ENCODE measurements around the gene GGTA1. TPM values are rescaled to one million over a fixed set of nuclear protein-coding genes. Genes with fewer than 3 reads are reported as not detected.
"Not testable (repeated sequence)": the region's sequence is repeated elsewhere in the genome, so short reads cannot be mapped to it uniquely, and the experiment has no call there.

Gene GGTA1
- total RNA-seq, 1 experiment from 2014 or later = not detected

- Histone ChIP-seq H2AFZ (ENCODE audit: low read length) (no peak overlapping the region), H3K36me3 (ENCODE audit: low read depth, low read length) (no peaks in the 10 kb centered on the region; the same call in 1 of the 2 replicates), H3K9ac (ENCODE audit: low read length) (no peak overlapping the region), H3F3A (ENCODE audit: low read length, unreplicated experiment) (no peaks in the 10 kb centered on the region), H3K4me1 (ENCODE audit: insufficient read depth, low read length) (no peaks in the 10 kb centered on the region), H3K79me2 (ENCODE audit: low read length) (no peaks in the 10 kb centered on the region), H3K4me3 (ENCODE audit: low read length) (no peak overlapping the region), H3K9me3 (ENCODE audit: low read length) (no peaks in the 10 kb centered on the region), H3K4me2 (ENCODE audit: low read length) (no peak overlapping the region), H3K9me2 (replicated peaks; ENCODE audit: low read length) (no peaks in the 10 kb centered on the region), H3K27me3 (ENCODE audit: low read length) (peaks cover 9% of the 10 kb centered on the region), H4K20me1 (ENCODE audit: low read length) (no peaks in the 10 kb centered on the region), H3K27ac (ENCODE audit: low read length) (no peak overlapping the region)
- ChIA-PET CTCF (no interaction called here), POLR2A (ENCODE audit: unreplicated experiment) (no interaction called here)
- TF ChIP-seq EZH2phosphoT487 (IDR thresholded peaks at IDR 0.05; ENCODE audit: borderline replicate concordance, low read length) = no peak
- no peak for TF ChIP-seq CTCF (conservative IDR thresholded peaks at IDR 0.05; ENCODE audit: low read depth, low read length)
- TF ChIP-seq EZH2 (IDR thresholded peaks at IDR 0.05; ENCODE audit: low read length, unreplicated experiment) = no peak
- intact Hi-C loops (cut with micrococcal nuclease) = no loop called here
- BruUV-seq (replicated peaks) = no TSS peak
- DNase-seq (no peak), ATAC-seq (no peak)
Observed at GRCh38 chr9:121464968-121465367, 34.7 kb downstream of the GGTA1 start.

- Histone ChIP-seq H3K9me2 (replicated peaks; ENCODE audit: low read length) (no peaks in the 10 kb centered on the region), H4K20me1 (ENCODE audit: low read length) (no peaks in the 10 kb centered on the region), H2AFZ (ENCODE audit: low read length) (no peak overlapping the region), H3K4me1 (ENCODE audit: insufficient read depth, low read length) (no peaks in the 10 kb centered on the region), H3K9me3 (ENCODE audit: low read length) (no peaks in the 10 kb centered on the region), H3K4me2 (ENCODE audit: low read length) (no peak overlapping the region), H3K27ac (ENCODE audit: low read length) (no peak overlapping the region), H3F3A (ENCODE audit: low read length, unreplicated experiment) (no peaks in the 10 kb centered on the region), H3K9ac (ENCODE audit: low read length) (no peak overlapping the region), H3K36me3 (ENCODE audit: low read depth, low read length) (no peaks in the 10 kb centered on the region; the same call in 1 of the 2 replicates), H3K4me3 (ENCODE audit: low read length) (no peak overlapping the region), H3K27me3 (ENCODE audit: low read length) (peaks cover 6% of the 10 kb centered on the region; the same call in 1 of the 2 replicates), H3K79me2 (ENCODE audit: low read length) (no peaks in the 10 kb centered on the region)
- DNase-seq (peak; percentile 29), ATAC-seq (no peak)
- intact Hi-C loops (cut with micrococcal nuclease) = no loop called here
- CTCF ChIA-PET = no interaction called here
- no TSS peak for BruUV-seq (replicated peaks)
- POLR2A ChIA-PET (ENCODE audit: unreplicated experiment) = no interaction called here
- TF ChIP-seq CTCF (conservative IDR thresholded peaks at IDR 0.05; ENCODE audit: low read depth, low read length) (peak; percentile 63), EZH2phosphoT487 (IDR thresholded peaks at IDR 0.05; ENCODE audit: borderline replicate concordance, low read length) (no peak)
Observed at GRCh38 chr9:121463026-121463807, 36.4 kb downstream of the GGTA1 start.

GRCh38 chr9:121459513-121459912 is 40.1 kb downstream of the GGTA1 start:
- Histone ChIP-seq H3K9me2 (replicated peaks; ENCODE audit: low read length) (no peaks in the 10 kb centered on the region), H3K27me3 (ENCODE audit: low read length) (peaks cover 20% of the 10 kb centered on the region), H3K9me3 (ENCODE audit: low read length) (no peaks in the 10 kb centered on the region), H2AFZ (ENCODE audit: low read length) (no peak overlapping the region), H4K20me1 (ENCODE audit: low read length) (no peaks in the 10 kb centered on the region), H3K4me3 (ENCODE audit: low read length) (no peak overlapping the region), H3K79me2 (ENCODE audit: low read length) (no peaks in the 10 kb centered on the region), H3K4me1 (ENCODE audit: insufficient read depth, low read length) (no peaks in the 10 kb centered on the region), H3K36me3 (ENCODE audit: low read depth, low read length) (no peaks in the 10 kb centered on the region; the same call in 1 of the 2 replicates), H3F3A (ENCODE audit: low read length, unreplicated experiment) (no peaks in the 10 kb centered on the region), H3K27ac (ENCODE audit: low read length) (no peak overlapping the region), H3K9ac (ENCODE audit: low read length) (no peak overlapping the region), H3K4me2 (ENCODE audit: low read length) (no peak overlapping the region)
- DNase-seq (no peak), ATAC-seq (no peak)
- BruUV-seq (replicated peaks) = no TSS peak
- TF ChIP-seq EZH2phosphoT487 (IDR thresholded peaks at IDR 0.05; ENCODE audit: borderline replicate concordance, low read length) = no peak
- no peak for TF ChIP-seq CTCF (conservative IDR thresholded peaks at IDR 0.05; ENCODE audit: low read depth, low read length)
- no peak for TF ChIP-seq EZH2 (IDR thresholded peaks at IDR 0.05; ENCODE audit: low read length, unreplicated experiment)
- ChIA-PET POLR2A (ENCODE audit: unreplicated experiment) (no interaction called here), CTCF (no interaction called here)
- intact Hi-C loops (cut with micrococcal nuclease) = no loop called here

- DNase-seq; H3K9ac ChIP-seq (ENCODE audit: low read length); H3F3A ChIP-seq (ENCODE audit: low read length, unreplicated experiment); H3K9me3 ChIP-seq (ENCODE audit: low read length); H3K4me2 ChIP-seq (ENCODE audit: low read length); H2AFZ ChIP-seq (ENCODE audit: low read length); CTCF ChIA-PET; H4K20me1 ChIP-seq (ENCODE audit: low read length); POLR2A ChIA-PET (ENCODE audit: unreplicated experiment); H3K27ac ChIP-seq (ENCODE audit: low read length); BruUV-seq (replicated peaks); intact Hi-C loops (cut with micrococcal nuclease); H3K36me3 ChIP-seq (ENCODE audit: low read depth, low read length); H3K4me1 ChIP-seq (ENCODE audit: insufficient read depth, low read length); ATAC-seq; H3K9me2 ChIP-seq (replicated peaks; ENCODE audit: low read length); H3K79me2 ChIP-seq (ENCODE audit: low read length); H3K4me3 ChIP-seq (ENCODE audit: low read length): not testable (repeated sequence)
- peaks cover 27% of the 10 kb centered on the region for H3K27me3 ChIP-seq (ENCODE audit: low read length)
Observed at GRCh38 chr9:121458449-121458848, 41.2 kb downstream of the GGTA1 start.

Measured in PC-3 (cell line).